PC-3 (cell line): Measurements from ENCODE around the gene GIT2.

Experiments used
- CTCF ChIP-seq: fragments of 300-600 bp; sonication (generic); conservative IDR thresholded peaks from 2 replicates; pipeline ENCODE4 v1.5.1; 2017; ENCODE audit warnings: antibody characterized with exemption, low read depth, mild to moderate bottlenecking, low read length
- EZH2 ChIP-seq: fragments of 300-600 bp; sonication (generic); IDR thresholded peaks from one replicate; pipeline ENCODE4 v1.6.1; 2017; ENCODE audit warnings: antibody characterized with exemption, mild to moderate bottlenecking, low read length; ENCODE audit not compliant: unreplicated experiment
- EZH2phosphoT487 ChIP-seq: fragments of 300-600 bp; sonication (generic); IDR thresholded peaks from 2 replicates; pipeline ENCODE4 v1.6.1; 2018; ENCODE audit warnings: mild to moderate bottlenecking, antibody characterized with exemption, low read length, borderline replicate concordance

- no peak for TF ChIP-seq CTCF
- TF ChIP-seq EZH2phosphoT487, result no peak
- no peak for TF ChIP-seq EZH2
Measured at GRCh38 chr12:109966546-109966945, 29.6 kb downstream of the GIT2 start.
